Stimulated activated CD4-positive, alpha-beta T cell treated with anti-CD3 and anti-CD28 coated beads, TNF-alpha, amount 100 ng/mL, for 48 hours (primary cell): ENCODE results near the gene MANSC4.

Source experiments
- DNase-seq, 3 donors: peaks; one replicate each; pipeline ENCODE4 v3.0.0-alpha.2; 2020; ENCODE audit warnings: low read depth in 3 of 3

Gene MANSC4

GRCh38 chr12:27779920-27780611 lies at the start of gene MANSC4, which contains the start of gene KLHL42:
Gene MANSC4, minus strand, starts transcription at chr12:27780236. Its CDS starts 8,960 bp downstream, at chr12:27771276.
Gene KLHL42, plus strand, starts transcription at chr12:27780233. Its CDS starts 98 bp downstream, at chr12:27780331.
- DNase-seq = peak; percentile 29 to 49 (median 42)

DNA sequence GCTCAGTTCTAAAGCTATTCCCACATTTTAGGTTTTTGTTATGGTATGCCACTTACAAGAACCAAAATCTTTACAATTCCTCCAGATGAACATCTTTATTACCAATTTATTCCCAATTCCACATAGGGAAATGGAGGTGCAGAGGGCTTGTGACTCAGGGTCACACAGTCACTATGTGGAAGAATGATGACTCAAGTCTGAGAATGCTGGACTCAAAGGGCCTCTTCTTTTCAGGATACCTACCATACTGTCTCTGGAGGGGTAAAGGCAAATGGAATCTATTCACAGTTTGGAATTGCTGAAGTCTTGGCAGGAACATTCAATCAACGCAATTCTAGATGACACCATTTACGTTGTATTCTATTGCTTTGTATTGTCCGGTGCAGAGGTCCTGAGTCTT lies 48.2 kb upstream of the MANSC4 start:
- no peak for DNase-seq

GRCh38 chr12:27826076-27826475 lies 46.0 kb upstream of the MANSC4 start:
- no peak for DNase-seq

DNA sequence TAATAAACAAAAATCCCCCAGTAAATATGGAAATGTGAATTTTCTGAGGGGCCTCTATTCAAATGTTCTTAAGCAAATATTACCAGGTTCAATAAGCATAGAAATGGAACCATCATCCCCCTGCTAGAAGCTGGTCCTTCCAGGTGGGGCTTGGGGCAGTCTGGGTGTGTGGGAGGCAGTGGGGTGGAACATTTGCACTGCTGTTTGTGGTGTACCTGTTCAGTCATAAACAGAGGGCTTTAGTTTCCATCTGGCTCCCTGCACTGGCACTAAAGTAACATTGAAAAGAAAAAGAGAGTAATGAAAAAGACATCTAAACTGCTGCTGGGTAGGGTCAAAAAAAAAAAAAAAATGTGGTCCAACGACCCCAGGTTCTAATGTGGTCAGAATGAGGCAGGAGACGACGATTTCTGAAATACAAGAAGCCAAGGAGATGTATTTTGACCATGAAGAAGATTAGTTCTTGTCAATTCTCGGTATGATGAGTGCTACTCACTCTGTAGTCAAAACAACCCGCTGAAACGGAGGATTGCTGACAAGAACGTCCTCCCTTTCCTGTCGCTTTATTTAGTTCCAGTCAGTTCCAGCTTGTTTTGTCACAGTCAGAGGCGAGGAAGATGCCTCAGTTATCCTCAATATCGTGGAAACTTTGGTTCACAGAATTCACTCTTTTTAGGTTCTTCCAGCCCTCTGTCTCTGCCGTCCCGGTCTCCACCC lies 44.2 kb upstream of the MANSC4 start:
- no peak for DNase-seq

DNA sequence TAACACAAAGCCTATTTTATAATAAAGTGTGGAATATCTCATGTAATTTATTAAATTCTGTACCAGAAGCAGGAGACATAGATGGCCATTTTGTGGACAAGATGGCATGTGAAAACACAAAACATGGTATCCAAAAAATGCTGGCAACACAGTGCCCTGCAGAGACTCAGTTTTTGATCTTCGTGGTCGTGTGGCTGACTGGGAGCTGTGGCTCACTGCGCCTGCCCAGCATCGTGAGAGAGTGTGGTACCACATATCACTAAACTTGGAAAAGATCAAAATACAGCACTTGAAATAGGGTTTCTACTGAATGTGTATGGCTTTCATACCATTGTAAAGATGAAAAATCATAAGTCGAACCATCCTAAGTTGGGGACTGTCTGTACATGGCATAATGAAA lies 43.0 kb upstream of the MANSC4 start:
- DNase-seq = no peak

- peak; percentile 44 to 70 (median 58) for DNase-seq
Measured at GRCh38 chr12:27822076-27822712, 42.2 kb upstream of the MANSC4 start.

GRCh38 chr12:27821259-27821973 lies 41.4 kb upstream of the MANSC4 start:
- DNase-seq = peak in 1 of 3 donors; percentile 54

- no peak for DNase-seq
Measured at GRCh38 chr12:27820564-27820963, 40.5 kb upstream of the MANSC4 start.

DNA sequence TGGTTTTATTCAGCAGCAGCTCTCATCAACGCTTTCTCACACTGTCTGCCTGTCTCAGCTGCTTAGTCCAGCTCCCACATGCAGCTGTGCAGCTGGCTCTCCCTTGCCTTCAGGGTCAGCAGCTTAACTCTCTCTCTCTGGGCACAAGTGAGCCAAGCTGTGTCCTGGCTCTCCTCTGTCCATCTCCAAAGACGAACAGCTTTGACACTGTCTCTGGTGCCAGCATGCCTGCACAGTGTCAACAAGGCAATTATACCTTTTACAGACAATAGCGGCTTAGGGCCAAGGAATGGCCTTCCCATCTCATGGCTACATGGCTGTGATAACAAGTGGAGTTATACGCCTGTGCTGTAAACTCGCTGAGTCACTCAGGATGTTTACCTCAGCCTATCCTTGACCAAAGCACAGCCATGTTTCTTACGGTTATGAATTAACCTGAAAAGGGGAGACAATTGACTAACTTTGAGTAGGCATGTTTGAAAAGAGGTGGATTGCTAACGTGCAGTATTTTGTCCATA lies 38.4 kb upstream of the MANSC4 start:
- no peak for DNase-seq

DNA sequence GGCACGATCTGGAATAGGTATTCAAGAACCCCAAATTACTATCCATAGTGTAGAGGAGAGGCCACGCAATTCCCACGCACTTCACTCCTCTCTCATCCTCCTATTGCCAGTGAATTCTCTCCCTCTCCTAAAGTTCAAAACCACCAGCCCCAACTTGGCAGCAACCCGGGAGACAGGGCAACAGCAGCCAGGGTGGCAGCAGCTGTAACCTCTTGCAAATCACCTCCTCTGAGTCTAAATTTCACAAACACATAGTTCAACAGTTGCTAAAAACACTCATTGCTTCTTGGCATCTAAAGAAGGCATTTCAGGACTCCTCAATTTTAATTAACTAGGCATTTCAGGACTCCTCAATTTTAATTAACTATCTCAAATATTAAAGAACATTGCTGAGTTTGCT lies 37.7 kb upstream of the MANSC4 start:
- DNase-seq = no peak

DNA sequence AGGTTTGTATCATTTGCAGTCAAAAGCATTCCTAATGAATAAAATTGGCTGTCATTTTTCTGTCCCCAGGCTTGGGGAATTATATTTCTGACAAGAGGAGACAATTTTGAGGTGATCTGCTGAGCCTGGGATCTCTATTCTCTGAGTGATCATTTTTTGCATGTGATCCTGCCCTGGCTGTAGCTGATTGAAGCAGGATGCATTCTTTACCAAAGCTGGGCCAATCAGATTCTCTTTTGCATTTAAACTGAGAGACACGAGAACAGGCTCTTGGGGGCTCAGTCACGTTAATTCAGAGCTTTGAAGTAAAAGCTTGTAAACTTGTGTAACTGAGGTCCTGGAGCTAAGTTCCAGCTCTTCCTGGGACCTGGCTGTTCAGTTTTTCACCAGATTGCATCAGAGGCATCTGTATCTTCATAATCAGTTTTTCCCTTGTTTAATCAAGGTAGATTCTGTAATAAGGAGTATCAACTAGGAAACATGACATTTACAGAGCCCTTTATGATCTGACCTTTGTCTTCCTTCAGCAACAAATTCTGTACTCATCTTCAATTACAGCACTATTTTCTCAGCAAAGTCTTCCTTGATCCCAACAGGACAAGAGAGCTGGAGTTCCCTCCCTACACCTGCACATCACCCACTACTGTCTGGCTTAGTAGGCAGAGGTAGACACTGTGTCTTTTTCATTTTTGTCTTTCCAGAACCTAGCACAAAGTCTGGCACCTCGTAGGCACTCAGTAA lies 35.0 kb upstream of the MANSC4 start:
- no peak for DNase-seq

- DNase-seq = no peak
Measured at GRCh38 chr12:27814411-27814810, 34.4 kb upstream of the MANSC4 start.

GRCh38 chr12:27812502-27812901 lies 32.5 kb upstream of the MANSC4 start:
- no peak for DNase-seq

GRCh38 chr12:27810756-27811155 lies 30.7 kb upstream of the MANSC4 start:
- no peak for DNase-seq

DNA sequence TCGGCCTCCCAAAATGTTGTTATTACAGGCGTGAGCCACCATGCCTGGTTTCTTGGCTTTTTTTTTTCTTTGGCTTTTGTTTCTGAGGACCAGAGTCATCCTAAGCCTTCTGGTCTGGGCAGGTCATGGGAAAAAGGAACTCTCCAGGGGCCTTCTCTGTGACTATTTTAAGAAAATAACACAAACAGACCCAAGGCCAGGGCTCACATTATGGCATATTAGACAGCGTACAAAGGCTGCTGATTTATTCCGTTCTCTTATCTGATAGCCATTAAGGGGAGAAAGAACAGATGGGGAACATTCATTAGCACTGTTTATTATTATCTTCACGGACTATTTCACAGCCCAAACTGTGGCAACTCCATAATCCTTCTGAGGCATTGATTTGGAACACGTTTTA lies 28.8 kb upstream of the MANSC4 start:
- no peak for DNase-seq

DNA sequence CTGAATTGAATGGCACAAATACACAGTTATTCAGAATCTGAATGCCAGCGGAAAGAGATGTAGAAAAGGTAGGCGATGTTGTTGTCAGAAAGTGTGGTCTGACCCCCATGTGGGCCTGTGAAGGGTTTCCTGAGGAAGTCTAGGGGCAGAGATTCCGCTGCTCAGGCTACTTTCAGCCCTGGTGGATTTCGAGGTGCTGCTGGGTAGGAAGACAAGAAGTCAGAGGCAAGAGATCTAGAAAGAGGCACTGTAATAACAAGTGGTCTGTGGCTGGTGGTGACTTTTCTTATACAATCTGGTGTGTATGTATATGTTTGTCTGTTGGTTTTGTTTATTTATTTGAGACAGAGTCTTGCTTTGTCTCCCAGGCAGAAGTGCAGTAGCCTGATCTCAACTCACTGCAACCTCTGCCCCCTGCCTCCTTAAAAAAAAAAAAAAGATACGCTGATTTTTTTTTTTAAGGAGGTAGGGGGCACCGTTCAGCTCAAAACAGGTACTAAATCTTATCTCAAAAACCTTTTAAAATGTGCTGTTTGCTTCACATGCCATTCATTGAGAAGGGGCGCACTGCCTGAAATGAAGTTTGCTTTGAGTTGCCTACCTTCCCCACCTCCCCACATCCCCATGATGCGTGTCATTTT lies 27.1 kb upstream of the MANSC4 start:
- DNase-seq = no peak

DNA sequence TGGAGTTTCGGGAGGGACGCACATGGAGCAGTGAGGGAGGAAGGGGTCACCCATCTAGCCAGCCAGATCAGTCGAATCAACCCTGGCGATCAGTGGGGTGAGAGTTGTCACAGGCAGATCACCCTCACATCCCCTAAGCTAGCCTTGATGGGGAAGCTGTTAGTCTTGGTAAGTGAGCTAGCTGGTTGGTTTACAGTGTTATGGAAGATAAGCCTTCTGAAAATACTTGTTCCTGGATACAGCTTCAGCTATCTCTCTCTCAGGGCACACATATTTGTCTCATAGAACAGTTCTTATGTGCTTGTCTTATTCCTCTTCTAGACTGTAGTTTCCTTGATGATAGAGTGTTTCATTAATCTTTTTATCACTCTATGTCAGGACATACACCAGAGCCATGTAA lies 26.2 kb upstream of the MANSC4 start:
- DNase-seq = no peak

DNA sequence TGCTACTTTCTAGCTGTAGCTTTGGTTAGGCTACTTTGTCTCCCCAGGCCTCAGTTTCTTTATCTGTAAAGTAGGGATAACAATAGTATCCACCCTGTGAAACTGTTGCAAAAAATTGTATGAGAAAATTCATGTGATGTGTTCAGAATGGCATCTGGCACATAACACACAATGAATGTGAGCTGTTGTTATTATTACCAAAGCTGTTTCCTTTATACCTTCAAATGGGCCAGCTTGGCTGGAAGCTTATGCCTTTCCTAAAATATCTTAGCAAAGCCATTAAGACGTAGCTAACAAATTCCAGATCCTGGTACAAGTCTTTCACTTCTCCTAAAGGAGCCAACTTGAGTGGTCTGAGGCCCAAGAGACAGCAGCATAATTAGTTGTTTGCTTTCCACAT lies 25.2 kb upstream of the MANSC4 start:
- no peak for DNase-seq

DNA sequence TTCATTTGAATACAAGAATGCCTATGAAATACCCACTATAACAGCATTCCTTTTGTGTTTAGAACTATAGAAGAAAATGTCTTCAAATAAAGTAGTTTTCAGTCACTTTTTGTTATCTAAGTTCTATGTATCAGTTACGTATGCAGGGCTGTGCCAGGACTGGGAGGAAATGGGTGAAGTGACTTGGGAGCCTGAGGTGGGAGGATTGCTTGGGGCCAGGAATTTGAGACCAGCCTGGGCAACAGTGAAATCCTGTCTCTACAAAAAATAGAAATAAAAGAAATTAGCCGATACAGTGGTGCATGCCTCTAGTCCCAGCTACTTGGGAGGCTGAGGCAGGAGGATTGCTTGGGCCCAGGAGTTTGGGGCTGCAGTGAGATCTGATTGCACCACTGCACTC lies 22.9 kb upstream of the MANSC4 start:
- DNase-seq = no peak

DNA sequence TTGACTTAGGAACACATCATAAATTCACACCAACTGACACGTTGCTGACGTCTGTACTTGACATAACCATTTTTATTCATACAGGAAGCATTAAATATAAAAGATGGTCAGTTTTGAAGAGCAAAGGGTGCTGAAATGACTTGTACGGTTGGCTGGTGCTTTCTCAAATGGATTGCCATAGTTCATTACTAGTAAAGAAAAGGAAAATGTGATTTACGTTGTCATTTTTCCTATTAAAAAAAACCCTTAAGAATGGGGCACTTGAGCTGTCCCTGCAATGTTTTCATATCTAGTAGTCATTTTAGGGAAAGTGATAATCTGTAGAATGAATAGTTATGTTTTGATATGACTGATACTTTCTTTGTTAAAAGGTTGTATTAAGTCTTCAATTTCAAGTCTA lies 22.5 kb upstream of the MANSC4 start:
- DNase-seq = no peak

DNA sequence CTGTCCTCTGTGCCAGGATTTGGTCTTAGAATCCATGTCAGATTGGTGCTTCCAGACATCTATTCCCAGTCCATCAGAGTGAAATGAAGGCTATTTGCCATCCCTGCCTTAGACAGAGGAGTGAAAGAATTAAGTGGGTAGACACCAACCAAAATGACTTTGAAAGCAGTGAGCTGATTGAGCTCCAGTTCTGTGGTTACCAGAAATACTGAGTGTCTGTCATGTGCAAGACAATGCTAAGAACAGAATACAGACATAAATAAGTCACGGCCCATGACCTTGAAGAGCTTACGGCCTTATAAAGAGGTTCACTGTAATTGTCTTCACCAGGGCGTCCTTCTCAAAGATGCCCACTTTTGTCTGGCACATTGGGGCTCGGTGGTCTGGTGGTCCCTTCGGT lies 21.6 kb upstream of the MANSC4 start:
- no peak for DNase-seq
